DND-41 (cell line): Measurements from ENCODE around the gene TRIM40.

Experiments
- CTCF ChIP-seq: IDR thresholded peaks from 2 replicates; pipeline ENCODE4 v1.5.1; 2012; ENCODE audit warnings: borderline replicate concordance, low read length, moderate library complexity, mild to moderate bottlenecking; ENCODE audit not compliant: poor library complexity, severe bottlenecking; ENCODE audit errors: extremely low read depth
- EZH2 ChIP-seq: IDR thresholded peaks from 3 replicates; pipeline ENCODE4 v1.6.1; 2012; ENCODE audit warnings: borderline replicate concordance, low read depth, mild to moderate bottlenecking, moderate library complexity, low read length, inconsistent platforms; ENCODE audit not compliant: severe bottlenecking

- TF ChIP-seq CTCF (no peak), EZH2 (no peak)
Measured at GRCh38 chr6:30116724-30117123, 19.2 kb upstream of the TRIM40 start.
